Measurements from ENCODE around the gene TAGLN. TPM values are rescaled to one million over a fixed set of nuclear protein-coding genes. Genes with fewer than 3 reads are reported as not detected.

TAGLN gene
- total and polyA plus RNA-seq, 3 donors from 2014 or later, result 167 to 800 (median 187) TPM

GRCh38 chr11:117159892-117160291 is 39.3 kb upstream of the TAGLN start:
- H3K4me1 ChIP-seq, result no peaks in the 10 kb centered on the region
- 86 to 88% methylated on average over 2 of the region's 2 CpGs for WGBS, 2 donors
- intact Hi-C loops (cut with DNase I; ENCODE audit: low total_unique reads), result no loop called here
- no peaks in the 10 kb centered on the region for H3K9me3 ChIP-seq
- H3K36me3 ChIP-seq (ENCODE audit: low read depth, missing control alignments), result no peaks in the 10 kb centered on the region
- no peak overlapping the region for H3K4me3 ChIP-seq
- TF ChIP-seq POLR2A (IDR thresholded peaks at IDR 0.05), result no peak
- TF ChIP-seq CTCF (IDR thresholded peaks at IDR 0.05), result no peak
- H3K27ac ChIP-seq, result no peak overlapping the region
- H3K27me3 ChIP-seq, result no peaks in the 10 kb centered on the region
- DNase-seq, result no peak

GRCh38 chr11:117160826-117161225 is 38.3 kb upstream of the TAGLN start:
- Histone ChIP-seq H3K27ac (no peak overlapping the region), H3K27me3 (no peaks in the 10 kb centered on the region), H3K9me3 (no peaks in the 10 kb centered on the region), H3K4me1 (no peaks in the 10 kb centered on the region), H3K4me3 (no peak overlapping the region), H3K36me3 (ENCODE audit: low read depth, missing control alignments) (no peaks in the 10 kb centered on the region)
- DNase-seq, result no peak
- intact Hi-C loops (cut with DNase I; ENCODE audit: low total_unique reads), result no loop called here
- 70 to 74% methylated on average over 2 of the region's 2 CpGs for WGBS, 2 donors
- TF ChIP-seq CTCF (IDR thresholded peaks at IDR 0.05) (no peak), POLR2A (IDR thresholded peaks at IDR 0.05) (no peak)

- TF ChIP-seq POLR2A (IDR thresholded peaks at IDR 0.05) (no peak), CTCF (IDR thresholded peaks at IDR 0.05) (no peak)
- no peaks in the 10 kb centered on the region for H3K36me3 ChIP-seq (ENCODE audit: low read depth, missing control alignments)
- 67 to 68% methylated on average over 1 of the region's 1 CpG for WGBS, 2 donors
- no peak overlapping the region for H3K27ac ChIP-seq
- intact Hi-C loops (cut with DNase I; ENCODE audit: low total_unique reads), result no loop called here
- no peak for DNase-seq
- no peak overlapping the region for H3K4me3 ChIP-seq
- no peaks in the 10 kb centered on the region for H3K27me3 ChIP-seq
- H3K9me3 ChIP-seq, result no peaks in the 10 kb centered on the region
- peaks cover 1% of the 10 kb centered on the region for H3K4me1 ChIP-seq
Observed at GRCh38 chr11:117166491-117166890, 32.7 kb upstream of the TAGLN start.

GRCh38 chr11:117169736-117170135 is 29.4 kb upstream of the TAGLN start:
- intact Hi-C loops (cut with DNase I; ENCODE audit: low total_unique reads), result no loop called here
- Histone ChIP-seq H3K36me3 (ENCODE audit: low read depth, missing control alignments) (no peaks in the 10 kb centered on the region), H3K4me3 (no peak overlapping the region), H3K27me3 (no peaks in the 10 kb centered on the region), H3K27ac (no peak overlapping the region), H3K4me1 (peaks cover 17% of the 10 kb centered on the region), H3K9me3 (no peaks in the 10 kb centered on the region)
- no peak for TF ChIP-seq CTCF (IDR thresholded peaks at IDR 0.05)
- no peak for TF ChIP-seq POLR2A (IDR thresholded peaks at IDR 0.05)
- no peak for DNase-seq
- WGBS, 2 donors, result 67 to 79% methylated on average over 2 of the region's 2 CpGs

GRCh38 chr11:117170210-117170609 is 29.0 kb upstream of the TAGLN start:
- WGBS, 2 donors, result 79 to 80% methylated on average over 9 of the region's 9 CpGs
- no peaks in the 10 kb centered on the region for H3K36me3 ChIP-seq (ENCODE audit: low read depth, missing control alignments)
- DNase-seq, result no peak
- no peaks in the 10 kb centered on the region for H3K27me3 ChIP-seq
- H3K27ac ChIP-seq, result no peak overlapping the region
- no peak overlapping the region for H3K4me3 ChIP-seq
- intact Hi-C loops (cut with DNase I; ENCODE audit: low total_unique reads), result no loop called here
- H3K9me3 ChIP-seq, result no peaks in the 10 kb centered on the region
- peaks cover 17% of the 10 kb centered on the region for H3K4me1 ChIP-seq
- no peak for TF ChIP-seq POLR2A (IDR thresholded peaks at IDR 0.05)
- TF ChIP-seq CTCF (IDR thresholded peaks at IDR 0.05), result no peak

All from testis (tissue), 3 donors.